ENCODE measurements around the gene HK3. TPM values are rescaled to one million over a fixed set of nuclear protein-coding genes. Genes with fewer than 3 reads are reported as not detected.

The HK3 gene
- total RNA-seq, 1 donor from 2014 or later, result not detected

- Histone ChIP-seq H3K27ac (no peak overlapping the region), H3F3A (ENCODE audit: low read depth) (no peaks in the 10 kb centered on the region), H3K36me3 (peaks cover 14% of the 10 kb centered on the region), H3K9ac (no peak overlapping the region), H3K4me3 (no peak overlapping the region), H3K27me3 (no peaks in the 10 kb centered on the region), H3K4me2 (no peak overlapping the region), H2AFZ (replicated peaks) (no peak overlapping the region), H3K9me3 (ENCODE audit: low read depth) (no peaks in the 10 kb centered on the region), H4K20me1 (ENCODE audit: low read depth) (no peaks in the 10 kb centered on the region), H3K4me1 (peaks cover 6% of the 10 kb centered on the region), H3K79me2 (ENCODE audit: low read depth) (no peaks in the 10 kb centered on the region)
- TF ChIP-seq, protein P1, sequence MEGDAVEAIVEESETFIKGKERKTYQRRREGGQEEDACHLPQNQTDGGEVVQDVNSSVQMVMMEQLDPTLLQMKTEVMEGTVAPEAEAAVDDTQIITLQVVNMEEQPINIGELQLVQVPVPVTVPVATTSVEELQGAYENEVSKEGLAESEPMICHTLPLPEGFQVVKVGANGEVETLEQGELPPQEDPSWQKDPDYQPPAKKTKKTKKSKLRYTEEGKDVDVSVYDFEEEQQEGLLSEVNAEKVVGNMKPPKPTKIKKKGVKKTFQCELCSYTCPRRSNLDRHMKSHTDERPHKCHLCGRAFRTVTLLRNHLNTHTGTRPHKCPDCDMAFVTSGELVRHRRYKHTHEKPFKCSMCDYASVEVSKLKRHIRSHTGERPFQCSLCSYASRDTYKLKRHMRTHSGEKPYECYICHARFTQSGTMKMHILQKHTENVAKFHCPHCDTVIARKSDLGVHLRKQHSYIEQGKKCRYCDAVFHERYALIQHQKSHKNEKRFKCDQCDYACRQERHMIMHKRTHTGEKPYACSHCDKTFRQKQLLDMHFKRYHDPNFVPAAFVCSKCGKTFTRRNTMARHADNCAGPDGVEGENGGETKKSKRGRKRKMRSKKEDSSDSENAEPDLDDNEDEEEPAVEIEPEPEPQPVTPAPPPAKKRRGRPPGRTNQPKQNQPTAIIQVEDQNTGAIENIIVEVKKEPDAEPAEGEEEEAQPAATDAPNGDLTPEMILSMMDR (IDR thresholded peaks at IDR 0.05), result no peak
- TF ChIP-seq EZH2 (IDR thresholded peaks at IDR 0.05) (no peak), EZH2phosphoT487 (IDR thresholded peaks at IDR 0.05) (no peak)
- Mint-ChIP-seq H3K36me3 (peaks cover 14% of the 10 kb centered on the region), H3K9me3 (no peaks in the 10 kb centered on the region), H3K4me1 (peaks cover 8% of the 10 kb centered on the region), H3K27me3 (ENCODE audit: insufficient read depth, low read depth) (no peaks in the 10 kb centered on the region), H3K4me3 (no peak overlapping the region), H3K27ac (no peak overlapping the region)
- no peak for DNase-seq (ENCODE audit: low spot score)
These were observed 30.5 kb upstream of the HK3 start for GRCh38 chr5:176929654-176930053.

DNA sequence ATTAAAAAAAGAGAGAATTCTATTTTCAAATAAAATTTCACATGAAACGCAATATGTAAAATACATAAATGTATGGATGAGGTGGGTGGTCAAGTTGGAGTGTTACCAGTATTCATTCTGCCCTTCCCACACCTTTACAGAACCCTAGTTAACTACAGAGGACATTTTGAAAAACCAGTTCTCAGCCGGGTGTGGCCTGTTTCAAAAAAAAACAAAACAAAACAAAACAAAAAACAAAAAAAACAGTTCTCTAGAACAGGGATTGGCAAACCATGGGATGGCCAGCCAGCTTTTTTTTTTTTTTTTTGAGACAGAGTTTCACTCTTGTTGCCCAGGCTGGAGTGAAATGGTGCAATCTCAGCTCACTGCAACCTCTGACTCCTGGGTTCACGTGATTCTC lies 28.4 kb upstream of the HK3 start:
- Histone ChIP-seq H3F3A (ENCODE audit: low read depth) (peaks cover 10% of the 10 kb centered on the region), H3K27ac (no peak overlapping the region), H3K79me2 (ENCODE audit: low read depth) (no peaks in the 10 kb centered on the region), H3K4me1 (peaks cover 10% of the 10 kb centered on the region), H3K9me3 (ENCODE audit: low read depth) (no peaks in the 10 kb centered on the region), H2AFZ (replicated peaks) (no peak overlapping the region), H3K9ac (no peak overlapping the region), H3K4me2 (no peak overlapping the region), H4K20me1 (ENCODE audit: low read depth) (peaks cover 10% of the 10 kb centered on the region), H3K4me3 (no peak overlapping the region), H3K27me3 (no peaks in the 10 kb centered on the region), H3K36me3 (peaks cover 8% of the 10 kb centered on the region)
- Mint-ChIP-seq H3K36me3 (peaks cover 18% of the 10 kb centered on the region), H3K9me3 (no peaks in the 10 kb centered on the region), H3K4me3 (no peak overlapping the region), H3K4me1 (peaks cover 14% of the 10 kb centered on the region), H3K27me3 (ENCODE audit: insufficient read depth, low read depth) (no peaks in the 10 kb centered on the region), H3K27ac (no peak overlapping the region)
- no peak for DNase-seq (ENCODE audit: low spot score)
- TF ChIP-seq EZH2 (IDR thresholded peaks at IDR 0.05) (no peak), EZH2phosphoT487 (IDR thresholded peaks at IDR 0.05) (no peak)
- TF ChIP-seq, protein P1 (IDR thresholded peaks at IDR 0.05), result no peak

DNA sequence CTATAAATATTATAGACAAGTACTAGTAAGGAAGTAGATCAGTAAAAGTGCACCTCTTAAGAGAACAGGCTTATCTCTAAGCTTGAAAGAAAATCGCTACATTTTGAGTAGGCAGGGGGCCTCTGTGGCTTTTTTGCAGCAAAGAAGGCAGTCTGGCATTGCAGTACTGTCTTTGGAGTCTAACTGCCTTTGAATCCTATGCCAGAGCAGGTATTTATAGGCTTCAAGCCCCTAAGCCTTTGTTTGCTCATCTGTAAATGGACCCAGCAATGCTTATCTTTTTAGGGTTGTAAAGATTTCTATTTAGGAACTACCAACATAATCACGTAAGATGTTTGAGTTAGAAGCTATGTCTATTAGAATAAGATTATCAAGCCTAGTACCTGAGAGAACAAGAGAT lies 23.7 kb upstream of the HK3 start:
- Mint-ChIP-seq H3K4me1 (peaks cover 35% of the 10 kb centered on the region), H3K27me3 (ENCODE audit: insufficient read depth, low read depth) (no peaks in the 10 kb centered on the region)
- H3K36me3 ChIP-seq, result peaks cover 5% of the 10 kb centered on the region

More for the DNA sequence above, 23.7 kb upstream of the HK3 start:
- no peaks in the 10 kb centered on the region for H3K9me3 Mint-ChIP-seq
- no peak overlapping the region for H3K4me3 Mint-ChIP-seq
- Histone ChIP-seq H2AFZ (replicated peaks) (no peak overlapping the region), H3F3A (ENCODE audit: low read depth) (peaks cover 23% of the 10 kb centered on the region), H3K79me2 (ENCODE audit: low read depth) (peaks cover 3% of the 10 kb centered on the region), H3K4me2 (peak overlapping the region; percentile 72), H3K9ac (no peak overlapping the region), H4K20me1 (ENCODE audit: low read depth) (peaks cover 28% of the 10 kb centered on the region), H3K4me3 (peak overlapping the region; percentile 21), H3K4me1 (peaks cover 29% of the 10 kb centered on the region), H3K27ac (peak overlapping the region; percentile 60), H3K27me3 (no peaks in the 10 kb centered on the region), H3K9me3 (ENCODE audit: low read depth) (no peaks in the 10 kb centered on the region)
- TF ChIP-seq EZH2phosphoT487 (IDR thresholded peaks at IDR 0.05), result no peak
- TF ChIP-seq EZH2 (IDR thresholded peaks at IDR 0.05), result no peak
- TF ChIP-seq, protein P1 (IDR thresholded peaks at IDR 0.05), result no peak
- H3K36me3 Mint-ChIP-seq, result peaks cover 15% of the 10 kb centered on the region
- peak; percentile 20 for DNase-seq (ENCODE audit: low spot score)
- no peak overlapping the region for H3K27ac Mint-ChIP-seq

All from neural progenitor cell (in vitro differentiated cells).